Measurements from ENCODE around the gene GLDN. TPM values are rescaled to one million over a fixed set of nuclear protein-coding genes. Genes with fewer than 3 reads are reported as not detected.

The GLDN gene
- total RNA-seq, 1 experiment from 2014 or later = 1.3 TPM

- Histone ChIP-seq H2BK120ac (ENCODE audit: low read depth, low read length, poor library complexity, severe bottlenecking) (no peak overlapping the region), H3K4ac (ENCODE audit: low read depth, low read length) (no peak overlapping the region), H4K91ac (ENCODE audit: insufficient read length, low read depth, low read length) (no peak overlapping the region), H3K27me3 (ENCODE audit: insufficient read depth, low read length) (no peaks in the 10 kb centered on the region), H3K79me2 (ENCODE audit: insufficient read depth, low read length) (no peaks in the 10 kb centered on the region), H4K5ac (ENCODE audit: insufficient read length, low read depth, low read length) (no peak overlapping the region), H3K18ac (ENCODE audit: insufficient read length, low read depth, low read length) (no peak overlapping the region), H2AFZ (ENCODE audit: low read length) (no peak overlapping the region), H3K14ac (ENCODE audit: insufficient read depth, low read length) (no peak overlapping the region), H3K23ac (ENCODE audit: insufficient read length, low read depth, low read length) (no peak overlapping the region), H2BK12ac (ENCODE audit: insufficient read length, low read depth, low read length) (no peak overlapping the region), H3K4me1 (ENCODE audit: insufficient read depth, low read length) (no peaks in the 10 kb centered on the region), H3K56ac (ENCODE audit: insufficient read length, low read depth, low read length) (no peak overlapping the region), H3K23me2 (ENCODE audit: insufficient read length, low read depth, low read length, poor library complexity, severe bottlenecking) (no peaks in the 10 kb centered on the region), H3K27ac (ENCODE audit: insufficient read length, low read depth, low read length) (no peak overlapping the region), H2BK5ac (ENCODE audit: insufficient read length, low read length) (no peak overlapping the region), H3K9ac (ENCODE audit: extremely low read depth, insufficient read length, low read length) (no peak overlapping the region), H4K20me1 (ENCODE audit: control insufficient read depth, insufficient read depth, insufficient read length) (no peaks in the 10 kb centered on the region), H3K9me3 (ENCODE audit: control insufficient read depth, low read depth, low read length) (no peaks in the 10 kb centered on the region), H2AK5ac (ENCODE audit: insufficient read length, low read length) (no peak overlapping the region), H3K79me1 (ENCODE audit: insufficient read depth, low read depth, low read length, poor library complexity, severe bottlenecking) (no peaks in the 10 kb centered on the region), H2BK20ac (ENCODE audit: low read depth, low read length, poor library complexity, severe bottlenecking) (no peak overlapping the region), H2BK15ac (ENCODE audit: low read depth, low read length) (no peak overlapping the region), H3K4me2 (ENCODE audit: insufficient read depth, insufficient read length, low read length) (no peak overlapping the region), H4K8ac (replicated peaks; ENCODE audit: insufficient read length, low read depth, low read length) (no peak overlapping the region), H3T11ph (ENCODE audit: low read length) (no peak overlapping the region)
- no peaks in the 10 kb centered on the region; a peak in 1 of 5 replicates for H3K9me3 Mint-ChIP-seq
- no CpG with 5 or more reads among the region's 7 CpGs for WGBS (ENCODE audit: extremely low coverage, insufficient read length, low lambda C conversion rate)
- H3K4me3 Mint-ChIP-seq = no peak overlapping the region
- H3K4me1 Mint-ChIP-seq = no peaks in the 10 kb centered on the region
- no peaks in the 10 kb centered on the region for H3K36me3 Mint-ChIP-seq (ENCODE audit: insufficient read depth in 1 of 3, low read depth in 3 of 3)
- DNase-seq = no peak
- H3K27me3 Mint-ChIP-seq (ENCODE audit: low read depth) = peaks cover 1% of the 10 kb centered on the region; the same call in 1 of the 2 replicates
- TF ChIP-seq CTCF (conservative IDR thresholded peaks at IDR 0.05) = no peak
- H3K27ac Mint-ChIP-seq = no peak overlapping the region
These were observed 22.9 kb upstream of the GLDN start for GRCh38 chr15:51318382-51319150.
